IMR-90 (cell line): ENCODE results near the gene IFNG-AS1.

Source experiments
- CTCF ChIP-seq: conservative IDR thresholded peaks from 2 replicates; pipeline ENCODE4 v1.5.1; 2012; ENCODE audit warnings: mild to moderate bottlenecking, low read depth, low read length, improper control_type of control experiment
- FOS ChIP-seq: fragments of 150-350 bp; IDR thresholded peaks from 2 replicates; pipeline ENCODE4 v1.6.1; 2016; ENCODE audit warnings: low read depth, low read length
- USF2 ChIP-seq: fragments of 150-350 bp; IDR thresholded peaks from 2 replicates; pipeline ENCODE4 v1.6.1; 2017; ENCODE audit warnings: mild to moderate bottlenecking, antibody characterized with exemption, low read length, low read depth

- no peak for TF ChIP-seq CTCF
- no peak for TF ChIP-seq USF2
- TF ChIP-seq FOS: no peak
Observed at GRCh38 chr12:68034567-68034966, 45.3 kb downstream of the IFNG-AS1 start.
